H9 (cell line): ENCODE results near the gene C11orf58. TPM values are rescaled to one million over a fixed set of nuclear protein-coding genes. Genes with fewer than 3 reads are reported as not detected.

Source experiments
- DNase-seq: peaks from one replicate; pipeline ENCODE4 v3.0.0-alpha.2; 2017
- H2AFZ ChIP-seq: one replicate; pipeline ENCODE4 v1.6.1; 2013; ENCODE audit warnings: mild to moderate bottlenecking, low read length, control low read depth, moderate library complexity
- H2AK5ac ChIP-seq: 2 replicates; pipeline ENCODE4 v1.6.1; 2013; ENCODE audit warnings: low read length, control low read depth, mixed read lengths; ENCODE audit not compliant: insufficient read length
- H2BK120ac ChIP-seq: one replicate; pipeline ENCODE4 v1.6.1; 2013; ENCODE audit warnings: low read depth, mild to moderate bottlenecking, low read length, control low read depth, inconsistent platforms; ENCODE audit not compliant: poor library complexity, severe bottlenecking
- H2BK12ac ChIP-seq: 2 replicates; pipeline ENCODE4 v1.6.1; 2013; ENCODE audit warnings: low read length, control low read depth, mixed read lengths, low read depth; ENCODE audit not compliant: insufficient read length
- H2BK15ac ChIP-seq: 2 replicates; pipeline ENCODE4 v1.6.1; 2013; ENCODE audit warnings: low read depth, low read length, control low read depth
- H2BK20ac ChIP-seq: one replicate; pipeline ENCODE4 v1.6.1; 2013; ENCODE audit warnings: low read depth, mild to moderate bottlenecking, low read length, control low read depth, inconsistent platforms; ENCODE audit not compliant: poor library complexity, severe bottlenecking
- H2BK5ac ChIP-seq: 2 replicates; pipeline ENCODE4 v1.6.1; 2013; ENCODE audit warnings: low read length, control low read depth, mixed read lengths; ENCODE audit not compliant: insufficient read length
- H3K14ac ChIP-seq: 2 replicates; pipeline ENCODE4 v1.6.1; 2013; ENCODE audit warnings: low read length, control low read depth; ENCODE audit not compliant: insufficient read depth
- H3K18ac ChIP-seq: 2 replicates; pipeline ENCODE4 v1.6.1; 2013; ENCODE audit warnings: low read depth, mild to moderate bottlenecking, mixed read lengths, low read length, control low read depth; ENCODE audit not compliant: insufficient read length
- H3K23ac ChIP-seq: 2 replicates; pipeline ENCODE4 v1.6.1; 2013; ENCODE audit warnings: low read length, control low read depth, mixed read lengths, low read depth; ENCODE audit not compliant: insufficient read length
- H3K23me2 ChIP-seq: 2 replicates; pipeline ENCODE4 v1.6.1; 2013; ENCODE audit warnings: low read depth, mild to moderate bottlenecking, mixed read lengths, low read length, control low read depth; ENCODE audit not compliant: insufficient read length, poor library complexity, severe bottlenecking
- H3K27ac ChIP-seq: 2 replicates; pipeline ENCODE4 v1.5.1; 2013; ENCODE audit warnings: low read length, control low read depth, mixed read lengths, low read depth; ENCODE audit not compliant: insufficient read length
- H3K27me3 ChIP-seq: 2 replicates; pipeline ENCODE4 v1.6.1; 2013; ENCODE audit warnings: low read length, control low read depth, inconsistent platforms; ENCODE audit not compliant: insufficient read depth
- H3K4ac ChIP-seq: 2 replicates; pipeline ENCODE4 v1.6.1; 2013; ENCODE audit warnings: low read depth, mild to moderate bottlenecking, control low read depth, inconsistent platforms, low read length, moderate library complexity
- H3K4me1 ChIP-seq: 2 replicates; pipeline ENCODE4 v1.6.1; 2013; ENCODE audit warnings: low read length, control low read depth, inconsistent platforms; ENCODE audit not compliant: insufficient read depth
- H3K4me2 ChIP-seq: 2 replicates; pipeline ENCODE4 v1.6.1; 2013; ENCODE audit warnings: low read length, control low read depth, mixed read lengths; ENCODE audit not compliant: insufficient read length, insufficient read depth
- H3K56ac ChIP-seq: 2 replicates; pipeline ENCODE4 v1.6.1; 2013; ENCODE audit warnings: low read depth, mild to moderate bottlenecking, mixed read lengths, low read length, control low read depth; ENCODE audit not compliant: insufficient read length
- H3K79me1 ChIP-seq: 2 replicates; pipeline ENCODE4 v1.6.1; 2013; ENCODE audit warnings: low read depth, mild to moderate bottlenecking, moderate library complexity, low read length, control low read depth, inconsistent platforms; ENCODE audit not compliant: insufficient read depth, poor library complexity, severe bottlenecking
- H3K79me2 ChIP-seq: 2 replicates; pipeline ENCODE4 v1.6.1; 2013; ENCODE audit warnings: low read length, control low read depth, inconsistent platforms; ENCODE audit not compliant: insufficient read depth
- H3K9ac ChIP-seq: 2 replicates; pipeline ENCODE4 v1.6.1; 2013; ENCODE audit warnings: low read length, control low read depth, mixed read lengths; ENCODE audit not compliant: insufficient read length; ENCODE audit errors: extremely low read depth
- H3K9me3 ChIP-seq: one replicate; pipeline ENCODE4 v1.6.1; 2013; ENCODE audit warnings: low read depth, low read length, inconsistent platforms; ENCODE audit not compliant: control insufficient read depth
- H3T11ph ChIP-seq: one replicate; pipeline ENCODE4 v1.6.1; 2013; ENCODE audit warnings: mild to moderate bottlenecking, low read length, control low read depth, inconsistent platforms
- H4K20me1 ChIP-seq: one replicate; pipeline ENCODE4 v1.6.1; 2013; ENCODE audit not compliant: control insufficient read depth, insufficient read length, insufficient read depth
- H4K5ac ChIP-seq: 2 replicates; pipeline ENCODE4 v1.6.1; 2013; ENCODE audit warnings: low read depth, mild to moderate bottlenecking, mixed read lengths, low read length, control low read depth; ENCODE audit not compliant: insufficient read length
- H4K8ac ChIP-seq: replicated peaks from 2 replicates; pipeline ENCODE4 v1.6.1; 2013; ENCODE audit warnings: low read length, control low read depth, mixed read lengths, low read depth; ENCODE audit not compliant: insufficient read length
- H4K91ac ChIP-seq: 2 replicates; pipeline ENCODE4 v1.6.1; 2013; ENCODE audit warnings: low read depth, mild to moderate bottlenecking, moderate library complexity, mixed read lengths, low read length, control low read depth; ENCODE audit not compliant: insufficient read length
- H3K27ac Mint-ChIP-seq, 3 experiments: 2 replicates in 2 of 3; 3 replicates in 1 of 3; pipeline ENCODE4 v1.8.0; 2020 to 2021; ENCODE audit warnings: mixed read lengths in 3 of 3, mild to moderate bottlenecking in 1 of 3, moderate library complexity in 1 of 3
- H3K27me3 Mint-ChIP-seq: 2 replicates; pipeline ENCODE4 v1.8.0; 2021; ENCODE audit warnings: low read depth, mild to moderate bottlenecking, moderate library complexity, mixed read lengths
- H3K36me3 Mint-ChIP-seq, 3 experiments: 2 replicates in 2 of 3; 3 replicates in 1 of 3; pipeline ENCODE4 v1.8.0; 2020 to 2021; ENCODE audit warnings: low read depth in 3 of 3, mixed read lengths in 3 of 3; ENCODE audit not compliant: insufficient read depth in 1 of 3
- H3K4me1 Mint-ChIP-seq, 2 experiments: 2 replicates each; pipeline ENCODE4 v1.8.0; 2020; ENCODE audit warnings: mixed read lengths in 2 of 2
- H3K4me3 Mint-ChIP-seq, 2 experiments: 2 replicates in 1 of 2; 3 replicates in 1 of 2; pipeline ENCODE4 v1.8.0; 2020 to 2021; ENCODE audit warnings: mild to moderate bottlenecking in 2 of 2, mixed read lengths in 2 of 2, moderate library complexity in 1 of 2
- H3K9me3 Mint-ChIP-seq, 2 experiments: 2 replicates in 1 of 2; 3 replicates in 1 of 2; pipeline ENCODE4 v1.8.0; 2020; ENCODE audit warnings: mild to moderate bottlenecking in 2 of 2, mixed read lengths in 2 of 2, moderate library complexity in 1 of 2
- WGBS: extraction: QIAGEN DNeasy Blood & Tissue Kit; methylation state at CpG from one replicate; pipeline ENCODE4 v1.1.7; 2013; ENCODE audit warnings: missing lambda C conversion rate, low lambda C conversion rate, mixed read lengths; ENCODE audit not compliant: insufficient read length; ENCODE audit errors: extremely low coverage; 5-methylcytosine and 5-hydroxymethylcytosine counted together
- total RNA-seq: library from RNA; stranded (reverse); gene quantifications from 2 replicates; pipeline ENCODE4 v1.2.1, GENCODE V29; 2021
- TF ChIP-seq, protein P1 (sequence below): fragments of 200-600 bp; sonication (generic); conservative IDR thresholded peaks from 3 replicates; pipeline ENCODE4 v1.8.0; 2021; ENCODE audit warnings: antibody characterized with exemption, mild to moderate bottlenecking

The C11orf58 gene
- total RNA-seq, 1 experiment from 2014 or later: 169 TPM

- no peak overlapping the region for H2BK20ac ChIP-seq
- H3K4ac ChIP-seq: no peak overlapping the region
- no peaks in the 10 kb centered on the region for H3K79me1 ChIP-seq
- H3K56ac ChIP-seq: no peak overlapping the region
- H3T11ph ChIP-seq: no peak overlapping the region
- H3K27ac ChIP-seq: no peak overlapping the region
- no peaks in the 10 kb centered on the region for H3K9me3 ChIP-seq
- H4K5ac ChIP-seq: no peak overlapping the region
- H2AFZ ChIP-seq: no peak overlapping the region
- H3K4me1 ChIP-seq: no peaks in the 10 kb centered on the region
- no peak overlapping the region for H2BK15ac ChIP-seq
- TF ChIP-seq, protein P1, sequence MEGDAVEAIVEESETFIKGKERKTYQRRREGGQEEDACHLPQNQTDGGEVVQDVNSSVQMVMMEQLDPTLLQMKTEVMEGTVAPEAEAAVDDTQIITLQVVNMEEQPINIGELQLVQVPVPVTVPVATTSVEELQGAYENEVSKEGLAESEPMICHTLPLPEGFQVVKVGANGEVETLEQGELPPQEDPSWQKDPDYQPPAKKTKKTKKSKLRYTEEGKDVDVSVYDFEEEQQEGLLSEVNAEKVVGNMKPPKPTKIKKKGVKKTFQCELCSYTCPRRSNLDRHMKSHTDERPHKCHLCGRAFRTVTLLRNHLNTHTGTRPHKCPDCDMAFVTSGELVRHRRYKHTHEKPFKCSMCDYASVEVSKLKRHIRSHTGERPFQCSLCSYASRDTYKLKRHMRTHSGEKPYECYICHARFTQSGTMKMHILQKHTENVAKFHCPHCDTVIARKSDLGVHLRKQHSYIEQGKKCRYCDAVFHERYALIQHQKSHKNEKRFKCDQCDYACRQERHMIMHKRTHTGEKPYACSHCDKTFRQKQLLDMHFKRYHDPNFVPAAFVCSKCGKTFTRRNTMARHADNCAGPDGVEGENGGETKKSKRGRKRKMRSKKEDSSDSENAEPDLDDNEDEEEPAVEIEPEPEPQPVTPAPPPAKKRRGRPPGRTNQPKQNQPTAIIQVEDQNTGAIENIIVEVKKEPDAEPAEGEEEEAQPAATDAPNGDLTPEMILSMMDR: no peak
- Mint-ChIP-seq H3K27ac (no peak overlapping the region), H3K9me3 (no peaks in the 10 kb centered on the region), H3K27me3 (no peaks in the 10 kb centered on the region), H3K36me3 (peaks cover 0 to 19% (median 8%) of the 10 kb centered on the region in 3 experiments; a peak in 5 of 7 replicates), H3K4me3 (no peak overlapping the region), H3K4me1 (peaks cover 3 to 12% of the 10 kb centered on the region in 2 experiments)
- no peak overlapping the region for H3K18ac ChIP-seq
- no peaks in the 10 kb centered on the region for H4K20me1 ChIP-seq
- no peak overlapping the region for H4K91ac ChIP-seq
- H2BK120ac ChIP-seq: no peak overlapping the region
- no peak overlapping the region for H2BK5ac ChIP-seq
- no peaks in the 10 kb centered on the region for H3K23me2 ChIP-seq
- H4K8ac ChIP-seq: no peak overlapping the region
- DNase-seq: no peak
- H3K14ac ChIP-seq: no peak overlapping the region
- WGBS: no CpG with 5 or more reads among the region's 13 CpGs
- no peak overlapping the region for H2BK12ac ChIP-seq
- H3K4me2 ChIP-seq: no peak overlapping the region
- no peak overlapping the region for H3K9ac ChIP-seq
- no peaks in the 10 kb centered on the region for H3K79me2 ChIP-seq
- H2AK5ac ChIP-seq: no peak overlapping the region
- no peak overlapping the region for H3K23ac ChIP-seq
- H3K27me3 ChIP-seq: no peaks in the 10 kb centered on the region
Measured at GRCh38 chr11:16791191-16791961, 52.9 kb downstream of the C11orf58 start.
